ENCODE data around the gene MYL9. TPM values are rescaled to one million over a fixed set of nuclear protein-coding genes. Genes with fewer than 3 reads are reported as not detected.

The MYL9 gene
- 10 to 100 TPM in 5 of 6 donors, 1 to 10 TPM in 1; 9.9 to 62.2 (median 20.1) TPM for total RNA-seq
- polyA plus RNA-seq, result 100 to 1,000 TPM in 1 of 2 donors, 10 to 100 TPM in 1; 64.9 to 122 TPM

- ATAC-seq (peak; percentile 78 to 90 (median 82)), FAIRE-seq (no peak), DNase-seq (peak; percentile 61 to 88 (median 76))
- WGBS, 2 donors, result 8 to 10% methylated on average over 38 to 41 of the region's 41 CpGs
- Histone ChIP-seq H3K9me3 (no peaks in the 10 kb centered on the region), H3K4me1 (no peaks in the 10 kb centered on the region), H3K36me3 (no peaks in the 10 kb centered on the region), H3K27me3 (no peaks in the 10 kb centered on the region), H3K4me3 (peak within 1 kb of the TSS; percentile 20 to 40 (median 30)), H3K27ac (peak within 1 kb of the TSS in 1 of 4 donors; percentile 48)
- intact Hi-C loops (cut with DNase I), result no loop called here
- no peak for TF ChIP-seq CTCF (IDR thresholded peaks at IDR 0.05)
Observed at GRCh38 chr20:36541227-36541767, at the start of gene MYL9. TSS of gene MYL9 (plus strand) at chr20:36541519. CDS start at chr20:36544885, 3,366 bp downstream.

- DNase-seq (no peak), FAIRE-seq (no peak), ATAC-seq (peak in 2 of 4 donors; percentile 9 to 46)
- intact Hi-C loops (cut with DNase I), result no loop called here
- H3K4me3 ChIP-seq, result no peak overlapping the region
- no peaks in the 10 kb centered on the region for H3K27me3 ChIP-seq
- peaks cover 0 to 14% (median under 1%) of the 10 kb centered on the region in 3 donors for H3K4me1 ChIP-seq
- WGBS, 2 donors, result 62 to 64% methylated on average over 8 of the region's 8 CpGs
- H3K36me3 ChIP-seq, result peaks cover 0 to 6% (median 5%) of the 10 kb centered on the region in 3 donors
- H3K27ac ChIP-seq, result peak overlapping the region in 2 of 4 donors; percentile 23 to 52
- no peaks in the 10 kb centered on the region for H3K9me3 ChIP-seq
- TF ChIP-seq CTCF (IDR thresholded peaks at IDR 0.05), result no peak
Observed at GRCh38 chr20:36491901-36492617, 49.3 kb upstream of the MYL9 start.

GRCh38 chr20:36493051-36493800 lies 48.1 kb upstream of the MYL9 start:
- no peak for FAIRE-seq
- no peak overlapping the region for H3K4me3 ChIP-seq
- ATAC-seq, result peak; percentile 19 to 69 (median 36)
- peaks cover 0 to 23% (median 5%) of the 10 kb centered on the region in 3 donors for H3K4me1 ChIP-seq
- no peaks in the 10 kb centered on the region for H3K9me3 ChIP-seq
- intact Hi-C loops (cut with DNase I), result no loop called here
- 75 to 76% methylated on average over 10 of the region's 10 CpGs for WGBS, 2 donors
- no peak for DNase-seq
- peak in 1 of 4 donors; percentile 16 for TF ChIP-seq CTCF (IDR thresholded peaks at IDR 0.05)
- no peaks in the 10 kb centered on the region for H3K27me3 ChIP-seq
- H3K27ac ChIP-seq, result peak overlapping the region in 1 of 4 donors; percentile 33
- peaks cover 0 to 14% (median 7%) of the 10 kb centered on the region in 3 donors for H3K36me3 ChIP-seq

GRCh38 chr20:36493801-36494114 lies 47.6 kb upstream of the MYL9 start:
- peak in 3 of 4 donors; percentile 41 to 57 (median 55) for ATAC-seq
- H3K4me1 ChIP-seq, result peaks cover 0 to 23% (median 8%) of the 10 kb centered on the region in 3 donors
- peak overlapping the region in 1 of 4 donors; percentile 33 for H3K27ac ChIP-seq
- FAIRE-seq, result no peak
- TF ChIP-seq CTCF (IDR thresholded peaks at IDR 0.05), result no peak
- DNase-seq, result peak in 1 of 6 donors; percentile 56
- H3K27me3 ChIP-seq, result no peaks in the 10 kb centered on the region
- intact Hi-C loops (cut with DNase I), result no loop called here
- WGBS, 2 donors, result 39 to 49% methylated on average over 7 of the region's 7 CpGs
- peaks cover 0 to 19% (median 7%) of the 10 kb centered on the region in 3 donors for H3K36me3 ChIP-seq
- H3K4me3 ChIP-seq, result no peak overlapping the region
- no peaks in the 10 kb centered on the region for H3K9me3 ChIP-seq
